C4-2B (cell line): ENCODE results near the gene PISD.

Experiments used
- CTCF ChIP-seq: fragments of 450-650 bp; conservative IDR thresholded peaks from 2 replicates; pipeline ENCODE4 v1.5.1; 2017; ENCODE audit warnings: mild to moderate bottlenecking
- ZFX ChIP-seq: fragments of 450-650 bp; IDR thresholded peaks from 2 replicates; pipeline ENCODE4 v1.6.1; 2017

- TF ChIP-seq CTCF (no peak), ZFX (no peak)
These were observed 10.4 kb downstream of the PISD start for GRCh38 chr22:31651664-31652063.
